ENCODE data around the gene SYNGR2. TPM values are rescaled to one million over a fixed set of nuclear protein-coding genes. Genes with fewer than 3 reads are reported as not detected.

The SYNGR2 gene
- total and polyA plus RNA-seq, 2 donors (not counting 1 experiment from before 2014, with no cell fraction given), result 15.5 to 23.8 TPM

Other genes starting within 250 kb of the SYNGR2 start
- 3.1 and 4.6 TPM in 2 replicates for gene TNRC6C, start 209.9 kb upstream of the SYNGR2 start, total RNA-seq
- gene TNRC6C, start 209.9 kb upstream of the SYNGR2 start, polyA plus RNA-seq, result 2.1 and 3.9 TPM in 2 replicates
- gene TMC6, start 39.8 kb upstream of the SYNGR2 start, total RNA-seq, result 0.17 and 0.26 TPM in 2 replicates
- gene TMC6, start 39.8 kb upstream of the SYNGR2 start, polyA plus RNA-seq, result 1.3 TPM in 1 of 2 replicates, not detected in the other
- not detected in 2 replicates for gene TMC8, start 37.8 kb upstream of the SYNGR2 start, total RNA-seq
- 0.02 TPM in 1 of 2 replicates, not detected in the other for gene TMC8, start 37.8 kb upstream of the SYNGR2 start, polyA plus RNA-seq
- gene C17orf99, start 22.2 kb upstream of the SYNGR2 start, total RNA-seq, result not detected in 2 replicates
- gene C17orf99, start 22.2 kb upstream of the SYNGR2 start, polyA plus RNA-seq, result not detected in 2 replicates
- 7.7 and 69.2 TPM in 2 replicates for gene TK1, start 18.5 kb downstream of the SYNGR2 start, total RNA-seq
- 40.6 and 138 TPM in 2 replicates for gene TK1, start 18.5 kb downstream of the SYNGR2 start, polyA plus RNA-seq
- gene AFMID, start 18.8 kb downstream of the SYNGR2 start, total RNA-seq, result 24.1 and 29.2 TPM in 2 replicates
- 20.9 and 28.1 TPM in 2 replicates for gene AFMID, start 18.8 kb downstream of the SYNGR2 start, polyA plus RNA-seq
- gene BIRC5, start 45.7 kb downstream of the SYNGR2 start, total RNA-seq, result 3.6 and 28.6 TPM in 2 replicates
- 11.1 and 55.0 TPM in 2 replicates for gene BIRC5, start 45.7 kb downstream of the SYNGR2 start, polyA plus RNA-seq
- gene TMEM235, start 63.0 kb downstream of the SYNGR2 start, total RNA-seq, result not detected in 2 replicates
- gene TMEM235, start 63.0 kb downstream of the SYNGR2 start, polyA plus RNA-seq, result not detected in 2 replicates
- 163 and 185 TPM in 2 replicates for gene SOCS3, start 191.5 kb downstream of the SYNGR2 start, total RNA-seq
- 52.6 and 87.8 TPM in 2 replicates for gene SOCS3, start 191.5 kb downstream of the SYNGR2 start, polyA plus RNA-seq
- gene PGS1, start 210.1 kb downstream of the SYNGR2 start, total RNA-seq, result 29.8 and 34.5 TPM in 2 replicates
- 21.7 and 22.4 TPM in 2 replicates for gene PGS1, start 210.1 kb downstream of the SYNGR2 start, polyA plus RNA-seq